IPS DF 6.9 (cell line): ENCODE data around the gene SLC6A6.

Source experiments
- DNase-seq: peaks from one replicate; pipeline ENCODE4 v3.0.0-alpha.2; 2013; ENCODE audit warnings: low read depth, low spot score
- H3K27ac ChIP-seq: one replicate; pipeline ENCODE4 v1.5.1; 2013; ENCODE audit warnings: low read length, control low read depth
- H3K27me3 ChIP-seq: 2 replicates; pipeline ENCODE4 v1.6.1; 2013; ENCODE audit warnings: mild to moderate bottlenecking, low read length; ENCODE audit not compliant: control insufficient read depth, insufficient read depth
- H3K36me3 ChIP-seq: 2 replicates; pipeline ENCODE4 v1.6.1; 2013; ENCODE audit warnings: low read length; ENCODE audit not compliant: control insufficient read depth, insufficient read depth
- H3K4me1 ChIP-seq: 2 replicates; pipeline ENCODE4 v1.6.1; 2013; ENCODE audit warnings: low read length; ENCODE audit not compliant: control insufficient read depth, insufficient read depth
- H3K4me3 ChIP-seq: 2 replicates; pipeline ENCODE4 v1.5.1; 2013; ENCODE audit warnings: mild to moderate bottlenecking, low read length
- H3K9me3 ChIP-seq: 2 replicates; pipeline ENCODE4 v1.6.1; 2013; ENCODE audit warnings: low read length, inconsistent platforms; ENCODE audit not compliant: control insufficient read depth, insufficient read depth
- WGBS: extraction: QIAGEN DNeasy Blood & Tissue Kit; methylation state at CpG from one replicate; pipeline ENCODE4 v1.1.7; 2013; ENCODE audit warnings: mixed read lengths, missing lambda C conversion rate; ENCODE audit not compliant: insufficient read length, insufficient coverage; 5-methylcytosine and 5-hydroxymethylcytosine counted together

Gene SLC6A6

DNA sequence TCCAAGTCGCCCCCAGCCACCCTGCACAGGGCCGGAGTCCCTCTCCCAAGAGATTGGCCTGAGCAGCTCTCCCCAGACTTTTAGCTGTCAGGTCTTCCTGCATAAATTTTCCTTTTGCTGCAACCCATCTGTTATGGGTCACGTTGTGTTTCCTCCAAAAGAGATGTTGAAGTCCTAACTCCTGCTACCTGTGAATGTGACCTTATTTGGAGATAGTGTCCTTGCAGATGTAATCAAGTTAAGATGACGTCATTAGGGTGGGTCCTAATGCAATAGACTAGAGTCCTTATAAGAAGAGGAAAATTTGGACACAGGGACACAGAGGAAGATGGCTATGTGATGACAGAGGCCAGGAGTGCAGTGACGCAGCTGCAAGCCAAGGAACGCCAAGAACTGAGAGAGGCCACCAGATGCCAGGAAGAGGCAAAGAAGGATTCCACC lies 13.2 kb upstream of the SLC6A6 start:
- H3K27me3 ChIP-seq, result no peaks in the 10 kb centered on the region
- no CpG with 5 or more reads among the region's 6 CpGs for WGBS
- H3K36me3 ChIP-seq, result no peaks in the 10 kb centered on the region
- H3K4me3 ChIP-seq, result no peak overlapping the region
- no peak overlapping the region for H3K27ac ChIP-seq
- no peaks in the 10 kb centered on the region for H3K9me3 ChIP-seq
- peaks cover 1% of the 10 kb centered on the region; the same call in 1 of the 2 replicates for H3K4me1 ChIP-seq
- no peak for DNase-seq

DNA sequence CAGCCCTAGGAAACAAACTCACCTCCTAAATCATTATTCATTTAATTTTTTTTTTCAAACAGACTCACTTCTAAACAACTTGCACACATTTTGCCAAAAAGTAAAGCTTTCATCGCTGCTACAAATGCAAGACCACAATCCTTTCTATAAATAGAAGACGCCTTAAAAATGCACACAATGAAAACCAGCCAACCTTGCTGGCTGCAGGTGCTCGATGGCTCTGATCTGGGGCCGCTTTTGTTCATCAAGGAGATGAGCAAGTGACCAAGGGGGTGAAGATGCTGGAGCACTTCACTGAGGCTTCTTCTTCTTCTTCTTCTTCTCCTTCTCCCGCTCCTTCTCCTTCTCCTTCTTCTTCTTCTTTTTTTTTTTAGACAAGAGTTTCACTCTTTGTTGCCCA lies 12.7 kb upstream of the SLC6A6 start:
- Histone ChIP-seq H3K27me3 (no peaks in the 10 kb centered on the region), H3K9me3 (no peaks in the 10 kb centered on the region), H3K36me3 (no peaks in the 10 kb centered on the region), H3K4me1 (peaks cover 1% of the 10 kb centered on the region; the same call in 1 of the 2 replicates), H3K4me3 (no peak overlapping the region), H3K27ac (no peak overlapping the region)
- WGBS, result 100% methylated on average over 1 of the region's 5 CpGs
- no peak for DNase-seq

DNA sequence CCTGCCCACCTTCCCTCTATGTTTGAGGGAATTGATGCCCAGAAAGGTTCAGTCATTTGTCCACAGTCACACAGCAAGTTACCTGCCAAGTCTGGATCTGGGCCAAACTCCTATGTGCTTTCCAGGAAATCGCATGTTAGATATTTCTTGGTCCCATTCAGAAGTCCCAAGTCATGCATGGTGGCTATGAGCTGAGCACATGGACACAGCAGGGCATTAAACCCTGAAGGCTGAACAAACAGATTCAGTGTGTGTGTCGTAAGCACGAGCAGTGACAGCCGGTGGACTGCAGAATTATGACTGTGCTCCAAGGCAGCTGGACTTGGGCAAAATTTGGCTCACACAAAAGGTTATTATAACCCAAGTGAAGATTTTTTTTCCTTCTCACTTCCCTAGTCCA lies 11.4 kb upstream of the SLC6A6 start:
- Histone ChIP-seq H3K27me3 (no peaks in the 10 kb centered on the region), H3K4me3 (no peak overlapping the region), H3K36me3 (no peaks in the 10 kb centered on the region), H3K4me1 (peaks cover 1% of the 10 kb centered on the region; the same call in 1 of the 2 replicates), H3K27ac (no peak overlapping the region), H3K9me3 (no peaks in the 10 kb centered on the region)
- no peak for DNase-seq
- no CpG with 5 or more reads among the region's 4 CpGs for WGBS

DNA sequence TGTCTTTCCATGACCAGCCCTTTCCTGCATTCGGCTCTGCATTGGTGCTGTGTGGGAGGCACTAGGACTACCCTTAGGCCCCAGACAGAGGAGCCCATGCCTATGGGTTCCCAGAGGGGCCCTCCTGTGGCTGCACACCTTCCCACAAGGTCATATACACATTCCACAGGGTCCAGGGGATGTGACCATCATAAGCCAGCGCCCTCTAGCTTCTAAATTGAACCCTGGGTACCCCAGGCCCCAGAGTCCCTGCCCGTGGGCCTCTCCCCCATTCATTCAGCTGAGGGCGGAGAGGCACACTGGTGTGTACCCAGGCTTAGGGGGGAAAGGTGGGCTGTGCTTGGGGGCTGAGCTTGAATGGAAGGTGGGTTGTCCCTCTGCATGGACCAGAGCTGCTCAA lies 10.2 kb upstream of the SLC6A6 start:
- no peaks in the 10 kb centered on the region for H3K9me3 ChIP-seq
- H3K27me3 ChIP-seq, result no peaks in the 10 kb centered on the region
- H3K4me3 ChIP-seq, result no peak overlapping the region
- DNase-seq, result no peak
- H3K27ac ChIP-seq, result no peak overlapping the region
- H3K4me1 ChIP-seq, result peaks cover 1% of the 10 kb centered on the region; the same call in 1 of the 2 replicates
- WGBS, result no CpG with 5 or more reads among the region's 4 CpGs
- H3K36me3 ChIP-seq, result no peaks in the 10 kb centered on the region

DNA sequence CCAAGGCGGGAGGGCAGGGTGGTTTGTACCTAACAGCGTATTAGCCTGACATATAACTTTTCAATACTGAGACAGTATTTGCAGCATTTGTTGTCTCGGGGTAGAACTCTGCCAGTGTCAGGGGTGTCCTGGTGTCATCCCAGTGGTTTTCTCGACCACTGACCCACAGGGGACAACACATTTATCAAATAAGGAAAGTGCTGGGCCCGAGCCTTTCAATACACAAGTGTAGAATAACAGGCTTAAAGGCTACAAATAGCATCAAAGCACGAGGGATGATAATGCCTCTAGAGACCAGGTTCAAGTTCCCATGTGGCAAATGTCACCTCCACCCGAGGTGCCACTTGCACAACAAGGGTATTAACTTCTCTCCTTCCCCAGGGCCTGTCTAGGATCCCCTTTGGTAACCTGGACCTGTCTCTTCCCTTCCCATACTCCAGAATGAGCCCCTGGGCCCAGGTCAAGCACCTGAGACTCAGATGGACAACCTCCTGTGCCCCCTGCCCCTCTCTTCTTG lies 9.5 kb upstream of the SLC6A6 start:
- DNase-seq, result no peak
- no peak overlapping the region for H3K27ac ChIP-seq
- H3K9me3 ChIP-seq, result no peaks in the 10 kb centered on the region
- H3K4me1 ChIP-seq, result peaks cover 1% of the 10 kb centered on the region; the same call in 1 of the 2 replicates
- H3K4me3 ChIP-seq, result no peak overlapping the region
- H3K36me3 ChIP-seq, result no peaks in the 10 kb centered on the region
- WGBS, result no CpG with 5 or more reads among the region's 7 CpGs
- H3K27me3 ChIP-seq, result no peaks in the 10 kb centered on the region

DNA sequence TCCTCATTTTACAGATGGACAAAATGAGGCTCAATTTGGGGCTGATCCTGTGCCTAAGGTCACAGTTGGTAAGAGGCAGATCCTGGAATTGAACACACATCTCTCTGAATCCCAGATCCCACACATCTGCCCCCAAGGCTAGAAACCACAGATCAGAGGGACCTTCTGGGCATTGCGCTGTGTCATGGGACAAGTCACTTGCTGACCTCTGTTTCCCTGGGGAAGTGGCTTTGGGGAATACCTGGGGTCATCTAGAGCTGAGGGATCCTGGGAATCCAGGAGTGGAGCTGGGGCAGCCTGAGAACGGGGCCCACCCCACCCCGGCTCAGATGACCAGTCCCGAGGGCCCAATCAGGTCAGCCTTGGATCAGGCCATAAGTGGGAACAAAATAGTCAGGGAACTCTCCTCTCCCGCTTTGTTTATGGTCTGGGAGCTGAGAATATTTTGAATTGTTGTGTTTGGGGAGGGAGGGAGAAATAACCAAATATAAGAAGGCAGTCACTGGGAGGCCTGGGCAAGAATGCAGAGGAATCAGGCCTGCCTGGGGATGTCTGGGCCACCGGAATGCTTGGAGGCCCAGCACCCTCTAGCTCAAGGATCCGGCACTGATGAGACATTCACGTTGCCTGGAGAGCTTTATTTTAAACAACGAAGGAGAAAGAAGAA lies 8.8 kb upstream of the SLC6A6 start:
- DNase-seq, result no peak
- Histone ChIP-seq H3K27ac (no peak overlapping the region), H3K4me1 (peaks cover 1% of the 10 kb centered on the region; the same call in 1 of the 2 replicates)

DNA sequence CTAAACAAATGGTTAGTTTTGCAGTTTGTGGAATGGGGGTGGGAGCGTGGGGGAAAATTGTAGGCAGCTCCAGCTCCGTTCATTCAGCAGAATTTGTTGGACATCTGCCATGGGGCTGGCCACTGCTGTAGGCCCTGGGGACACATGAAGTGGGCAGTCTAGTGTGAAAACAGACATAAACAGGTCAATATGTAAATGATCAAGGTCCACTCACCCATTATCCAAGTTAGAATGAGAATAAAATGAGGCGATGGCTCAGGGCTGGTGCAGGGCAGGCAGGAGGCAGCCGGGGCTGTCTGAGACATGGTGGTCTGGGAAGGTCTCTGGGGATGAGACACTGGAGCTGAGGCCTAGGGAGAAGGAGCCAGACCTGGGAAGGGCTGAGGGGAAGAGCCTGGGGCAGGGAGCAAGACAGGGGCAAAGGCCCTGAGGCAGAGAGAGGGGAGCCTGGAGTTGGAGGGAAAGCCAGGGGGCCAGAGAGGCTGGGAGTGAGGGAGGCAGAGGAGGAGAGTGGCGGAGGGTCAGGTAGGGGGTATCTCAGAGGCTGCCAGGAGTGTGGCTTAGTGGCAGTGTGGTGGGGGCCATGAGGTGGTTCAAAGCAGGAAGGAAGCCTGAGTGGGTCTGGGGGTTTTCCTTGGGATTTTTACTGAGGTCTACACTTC lies 6.2 kb upstream of the SLC6A6 start:
- Histone ChIP-seq H3K36me3 (no peaks in the 10 kb centered on the region), H3K4me1 (peaks cover 1% of the 10 kb centered on the region; the same call in 1 of the 2 replicates), H3K27ac (no peak overlapping the region), H3K4me3 (no peak overlapping the region), H3K9me3 (no peaks in the 10 kb centered on the region), H3K27me3 (no peaks in the 10 kb centered on the region)
- DNase-seq, result no peak
- no CpG with 5 or more reads among the region's 5 CpGs for WGBS

More for the DNA sequence above, 8.8 kb upstream of the SLC6A6 start:
- Histone ChIP-seq H3K36me3 (no peaks in the 10 kb centered on the region), H3K4me3 (no peak overlapping the region), H3K27me3 (no peaks in the 10 kb centered on the region), H3K9me3 (no peaks in the 10 kb centered on the region)
- WGBS, result no CpG with 5 or more reads among the region's 9 CpGs

DNA sequence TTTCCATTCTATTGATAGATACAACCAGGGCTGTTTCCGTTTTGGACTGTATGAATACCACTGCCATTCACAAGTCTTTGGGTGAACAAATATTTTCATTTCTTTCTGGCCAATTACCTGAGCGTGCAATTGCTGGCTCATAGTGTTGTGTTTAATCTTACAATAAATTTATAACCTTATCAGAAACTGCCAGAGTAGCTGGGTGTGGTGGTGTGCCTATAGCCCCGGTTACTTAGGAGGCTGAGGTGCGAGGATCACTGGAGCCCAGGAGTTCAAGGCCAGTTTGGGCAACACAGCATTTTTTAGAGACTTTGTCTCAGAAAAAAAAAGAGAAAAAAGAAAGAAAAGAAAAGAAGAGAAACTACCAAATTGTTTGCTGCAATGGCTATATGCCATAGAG lies 5.4 kb upstream of the SLC6A6 start:
- Histone ChIP-seq H3K9me3 (no peaks in the 10 kb centered on the region), H3K36me3 (no peaks in the 10 kb centered on the region), H3K4me1 (peaks cover 4% of the 10 kb centered on the region; the same call in 1 of the 2 replicates), H3K4me3 (no peak overlapping the region), H3K27ac (no peak overlapping the region), H3K27me3 (no peaks in the 10 kb centered on the region)
- no peak for DNase-seq
- no CpG with 5 or more reads among the region's 4 CpGs for WGBS

DNA sequence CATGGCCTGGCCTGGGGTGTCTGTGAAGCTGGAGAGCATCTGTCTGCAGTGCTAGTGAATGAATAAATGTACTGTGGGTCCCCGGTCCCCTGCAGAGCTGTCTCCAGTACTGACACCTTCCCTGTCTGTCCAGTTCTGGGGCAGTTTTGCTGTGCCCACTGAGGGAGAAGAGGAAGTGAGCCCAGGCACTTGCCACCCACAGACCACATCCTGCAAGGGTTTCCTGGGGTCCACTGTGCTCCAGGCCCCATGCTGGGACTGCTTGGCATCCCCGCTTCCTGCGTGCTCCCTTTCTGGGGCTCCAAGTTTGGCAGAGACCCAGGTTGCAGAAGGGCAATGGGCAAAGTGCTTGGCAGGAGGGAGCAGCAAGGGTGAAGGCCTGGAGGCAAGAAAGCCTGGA lies 4.9 kb upstream of the SLC6A6 start:
- Histone ChIP-seq H3K4me3 (no peak overlapping the region), H3K27me3 (no peaks in the 10 kb centered on the region), H3K9me3 (no peaks in the 10 kb centered on the region), H3K27ac (no peak overlapping the region), H3K36me3 (no peaks in the 10 kb centered on the region), H3K4me1 (peaks cover 2% of the 10 kb centered on the region; the same call in 1 of the 2 replicates)
- WGBS, result no CpG with 5 or more reads among the region's 3 CpGs
- DNase-seq, result no peak

DNA sequence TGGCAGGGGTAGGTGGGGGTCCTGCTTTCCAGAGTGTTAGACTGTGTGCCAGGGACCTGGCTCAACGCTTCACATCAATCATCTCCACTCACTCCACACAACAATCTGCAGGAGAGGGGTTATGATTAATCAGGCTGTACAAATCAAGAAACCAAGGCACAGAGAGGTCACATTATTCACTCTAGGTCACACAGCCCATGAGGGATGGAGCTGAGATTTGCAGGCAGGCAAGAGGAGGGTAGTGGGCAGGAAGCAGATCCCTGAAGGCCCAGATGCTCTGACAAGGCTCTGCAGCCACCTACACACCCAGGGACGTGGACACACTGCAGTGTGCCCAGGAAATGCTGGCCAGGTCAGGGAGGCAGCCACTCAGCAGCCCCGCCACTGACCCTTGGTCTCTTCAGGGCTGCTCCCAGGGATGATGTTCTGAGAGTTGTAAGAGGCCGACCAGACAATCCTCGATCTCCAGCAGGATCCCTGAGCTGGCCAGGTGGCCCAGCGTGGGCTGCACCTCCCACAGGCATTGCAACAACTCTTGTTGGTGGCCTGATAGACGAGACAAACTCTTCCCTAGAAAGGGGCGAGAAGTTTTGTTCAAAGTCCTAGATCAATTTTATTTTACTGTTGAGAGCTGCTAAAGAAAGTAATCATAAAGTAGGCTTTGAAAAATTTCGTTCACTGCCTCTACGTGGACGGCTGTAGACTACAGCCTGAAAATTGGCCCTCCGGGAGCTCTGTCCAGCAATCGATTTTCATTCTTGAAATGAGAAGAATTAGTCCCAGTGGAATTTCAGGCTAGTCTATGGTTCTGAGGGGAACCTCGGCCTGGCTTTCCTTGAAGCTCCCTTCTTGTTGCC lies 4.2 kb upstream of the SLC6A6 start:
- Histone ChIP-seq H3K27ac (no peak overlapping the region), H3K4me1 (peaks cover 2% of the 10 kb centered on the region; the same call in 1 of the 2 replicates)
- WGBS, result no CpG with 5 or more reads among the region's 14 CpGs

More for the DNA sequence above, 4.2 kb upstream of the SLC6A6 start:
- Histone ChIP-seq H3K9me3 (no peaks in the 10 kb centered on the region), H3K36me3 (no peaks in the 10 kb centered on the region), H3K27me3 (no peaks in the 10 kb centered on the region), H3K4me3 (no peak overlapping the region)
- DNase-seq, result no peak
